ENCODE data around the gene ARSH.
"Not testable (repeated sequence)": the region's sequence is repeated elsewhere in the genome, so short reads cannot be mapped to it uniquely, and the experiment has no call there.

Gene ARSH

DNA sequence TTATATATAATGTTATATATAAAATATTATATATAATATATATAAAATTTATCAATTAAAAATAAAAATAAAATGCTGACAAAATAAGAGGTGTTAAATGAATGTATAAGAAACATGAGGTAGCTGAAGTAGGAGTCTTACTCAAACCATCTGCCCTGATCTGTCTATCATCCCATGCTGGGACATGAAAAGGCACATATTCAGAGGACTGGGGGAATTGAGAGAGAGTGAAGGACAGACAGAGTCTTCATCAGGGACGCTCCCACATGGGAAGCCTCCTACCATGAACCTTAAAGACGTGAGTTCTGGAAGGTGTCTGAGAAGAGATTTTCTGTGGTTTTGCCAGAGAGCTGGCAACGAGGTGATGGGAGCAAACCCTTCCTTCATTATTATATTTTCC lies 30.9 kb downstream of the ARSH start:
- DNase-seq (ENCODE audit: low read depth in 1 of 2, low spot score in 1 of 2), result no peak
- Histone ChIP-seq H3K27ac (replicated peaks) (no peak overlapping the region), H3K27me3 (ENCODE audit: insufficient read depth, poor library complexity, severe bottlenecking) (no peaks in the 10 kb centered on the region), H3K4me3 (replicated peaks; ENCODE audit: insufficient read depth, low read length) (no peak overlapping the region)
- no peak for TF ChIP-seq REST (IDR thresholded peaks at IDR 0.05; ENCODE audit: insufficient replicate concordance, low read depth)
- no peak for TF ChIP-seq SPI1 (IDR thresholded peaks at IDR 0.05; ENCODE audit: borderline replicate concordance, low read depth)
- TF ChIP-seq GABPA (IDR thresholded peaks at IDR 0.05; ENCODE audit: low read depth), result no peak
- no peak for TF ChIP-seq POLR2AphosphoS5 (IDR thresholded peaks at IDR 0.05; ENCODE audit: low read depth)
- no peak for TF ChIP-seq CTCF (IDR thresholded peaks at IDR 0.05; ENCODE audit: insufficient read depth, low read length)

- no peak for DNase-seq (ENCODE audit: low read depth in 1 of 2, low spot score in 1 of 2)
- Histone ChIP-seq H3K27ac (replicated peaks) (no peak overlapping the region), H3K27me3 (ENCODE audit: insufficient read depth, poor library complexity, severe bottlenecking) (no peaks in the 10 kb centered on the region), H3K4me3 (replicated peaks; ENCODE audit: insufficient read depth, low read length) (no peak overlapping the region)
- TF ChIP-seq CTCF (IDR thresholded peaks at IDR 0.05; ENCODE audit: insufficient read depth, low read length) (no peak), GABPA (IDR thresholded peaks at IDR 0.05; ENCODE audit: low read depth) (no peak)
These were observed 37.9 kb downstream of the ARSH start for GRCh38 chrX:3044196-3044595.

DNA sequence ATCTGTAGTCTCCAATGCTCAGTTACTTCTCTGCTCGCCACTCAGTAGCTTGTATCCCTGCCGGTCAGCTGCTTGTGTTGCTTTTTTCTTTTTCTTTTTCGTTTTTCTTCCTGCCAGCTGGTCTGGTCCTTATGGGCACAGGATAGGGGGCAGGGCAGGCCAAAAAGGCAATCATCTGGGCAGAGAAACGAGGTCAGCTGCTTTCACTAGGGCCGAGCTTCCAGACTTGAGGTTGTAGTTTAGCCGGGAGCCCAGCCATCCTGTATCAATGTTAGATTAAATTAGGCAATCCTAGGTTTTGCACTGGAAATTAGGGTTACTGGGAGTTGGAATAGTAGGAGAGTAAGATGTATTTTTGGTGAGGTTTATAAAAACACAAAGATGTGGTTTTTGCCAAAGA lies 38.3 kb downstream of the ARSH start:
- no peak for TF ChIP-seq POLR2AphosphoS5 (IDR thresholded peaks at IDR 0.05; ENCODE audit: low read depth)
- DNase-seq (ENCODE audit: low read depth in 1 of 2, low spot score in 1 of 2), result no peak
- Histone ChIP-seq H3K27me3 (ENCODE audit: insufficient read depth, poor library complexity, severe bottlenecking) (no peaks in the 10 kb centered on the region), H3K4me3 (replicated peaks; ENCODE audit: insufficient read depth, low read length) (no peak overlapping the region), H3K27ac (replicated peaks) (no peak overlapping the region)

DNA sequence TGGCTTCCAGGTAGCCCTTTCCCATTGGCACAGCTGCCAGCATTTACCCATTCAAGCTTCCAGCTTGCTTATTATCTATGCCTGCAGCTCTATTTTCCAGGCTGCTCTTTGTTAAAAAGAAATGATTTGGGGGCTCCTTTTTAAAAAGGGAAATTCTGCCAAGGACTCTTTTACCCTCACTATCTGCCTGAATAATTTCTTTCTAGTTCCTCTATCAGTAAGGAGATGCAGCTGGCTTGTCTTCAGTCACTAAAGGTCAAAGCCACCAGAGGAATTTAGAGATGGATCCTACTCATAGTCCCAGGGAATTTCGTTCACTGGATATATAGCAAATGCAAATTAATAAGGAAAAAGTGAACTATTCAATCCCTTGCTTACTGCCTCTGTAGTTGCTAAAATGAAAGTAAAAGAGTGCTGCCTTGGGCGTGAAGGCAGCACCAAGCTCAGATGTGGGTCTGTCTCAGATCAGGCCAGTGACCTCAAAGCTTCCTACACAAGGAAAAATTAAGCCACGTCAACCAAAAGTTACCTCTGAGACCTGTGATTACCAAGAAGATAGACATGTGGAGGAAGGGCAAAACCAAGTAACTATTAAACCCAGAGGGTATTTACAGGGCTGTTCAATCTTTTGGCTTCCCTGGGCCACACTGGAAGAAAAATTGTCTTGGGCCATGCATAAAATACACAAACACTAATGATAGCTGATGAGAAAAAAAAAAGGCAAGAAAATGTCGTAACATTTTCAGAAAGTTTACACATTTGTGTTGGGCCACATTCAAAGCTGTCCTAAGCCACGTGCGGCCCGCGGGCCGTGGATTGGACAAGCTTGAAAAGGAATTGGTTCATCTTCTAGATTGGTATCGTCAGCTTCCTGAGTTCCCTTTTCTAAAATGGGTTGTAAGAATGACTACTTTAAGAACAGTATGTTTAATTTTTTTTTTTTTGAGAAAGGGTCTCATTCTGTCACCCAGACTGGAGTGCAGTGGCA lies 40.2 kb downstream of the ARSH start:
- no peak overlapping the region for H3K4me3 ChIP-seq (replicated peaks; ENCODE audit: insufficient read depth, low read length)
- H3K27ac ChIP-seq (replicated peaks), result no peak overlapping the region
- H3K27me3 ChIP-seq (ENCODE audit: insufficient read depth, poor library complexity, severe bottlenecking), result no peaks in the 10 kb centered on the region
- no peak for TF ChIP-seq SPI1 (IDR thresholded peaks at IDR 0.05; ENCODE audit: borderline replicate concordance, low read depth)
- TF ChIP-seq POLR2AphosphoS5 (IDR thresholded peaks at IDR 0.05; ENCODE audit: low read depth), result no peak
- no peak for TF ChIP-seq CTCF (IDR thresholded peaks at IDR 0.05; ENCODE audit: insufficient read depth, low read length)
- TF ChIP-seq REST (IDR thresholded peaks at IDR 0.05; ENCODE audit: insufficient replicate concordance, low read depth), result no peak
- TF ChIP-seq GABPA (IDR thresholded peaks at IDR 0.05; ENCODE audit: low read depth), result no peak
- no peak for DNase-seq (ENCODE audit: low read depth in 1 of 2, low spot score in 1 of 2)

- not testable (repeated sequence) for DNase-seq (ENCODE audit: low read depth in 1 of 2, low spot score in 1 of 2); H3K4me3 ChIP-seq (replicated peaks; ENCODE audit: insufficient read depth, low read length); H3K27ac ChIP-seq (replicated peaks); H3K27me3 ChIP-seq (ENCODE audit: insufficient read depth, poor library complexity, severe bottlenecking)
These were observed 44.3 kb downstream of the ARSH start for GRCh38 chrX:3050523-3051175.
